WTC11 (cell line): Measurements from ENCODE around the gene FAN1. TPM values are rescaled to one million over a fixed set of nuclear protein-coding genes. Genes with fewer than 3 reads are reported as not detected.

Source experiments
- AR ChIP-seq: fragments of 250-450 bp; sonication (Bioruptor Pico); IDR thresholded peaks from 2 replicates; pipeline ENCODE4 v1.9.0; 2021; ENCODE audit warnings: mild to moderate bottlenecking
- ATF6 ChIP-seq: sonication (generic); formaldehyde crosslinking; IDR thresholded peaks from 2 replicates; pipeline ENCODE4 v1.8.1; 2023; ENCODE audit warnings: mild to moderate bottlenecking, missing genetic modification reagents
- CREB1 ChIP-seq: sonication (generic); formaldehyde crosslinking; IDR thresholded peaks from 2 replicates; pipeline ENCODE4 v1.8.0; 2023; ENCODE audit warnings: mild to moderate bottlenecking, missing genetic modification reagents
- E2F5 ChIP-seq: sonication (generic); formaldehyde crosslinking; IDR thresholded peaks from 2 replicates; pipeline ENCODE4 v1.8.1; 2022; ENCODE audit warnings: mild to moderate bottlenecking, moderate library complexity, missing genetic modification reagents
- ESRRA ChIP-seq: sonication (generic); formaldehyde crosslinking; IDR thresholded peaks from 2 replicates; pipeline ENCODE4 v1.8.1; 2022; ENCODE audit warnings: mild to moderate bottlenecking, missing genetic modification reagents, borderline replicate concordance
- ETV6 ChIP-seq: sonication (generic); formaldehyde crosslinking; IDR thresholded peaks from 2 replicates; pipeline ENCODE4 v1.8.1; 2022; ENCODE audit warnings: mild to moderate bottlenecking, missing genetic modification reagents
- FOXK1 ChIP-seq: sonication (generic); formaldehyde crosslinking; IDR thresholded peaks from 2 replicates; pipeline ENCODE4 v1.8.0; 2022; ENCODE audit warnings: mild to moderate bottlenecking, moderate library complexity, missing genetic modification reagents
- GABPB1 ChIP-seq: sonication (generic); formaldehyde crosslinking; IDR thresholded peaks from 2 replicates; pipeline ENCODE4 v1.8.1; 2023; ENCODE audit warnings: mild to moderate bottlenecking, missing genetic modification reagents
- GRHL2 ChIP-seq: fragments of 250-450 bp; sonication (Bioruptor Pico); IDR thresholded peaks from 2 replicates; pipeline ENCODE4 v1.8.0; 2022; ENCODE audit warnings: mild to moderate bottlenecking, moderate library complexity; ENCODE audit not compliant: insufficient replicate concordance, severe bottlenecking
- GTF2I ChIP-seq: fragments of 250-450 bp; sonication (Bioruptor Pico); conservative IDR thresholded peaks from 2 replicates; pipeline ENCODE4 v1.4.0; 2021; ENCODE audit warnings: mild to moderate bottlenecking
- IRF2 ChIP-seq: sonication (generic); formaldehyde crosslinking; IDR thresholded peaks from 2 replicates; pipeline ENCODE4 v1.8.0; 2022; ENCODE audit warnings: low read depth, missing genetic modification reagents, borderline replicate concordance
- MYBL2 ChIP-seq: sonication (generic); formaldehyde crosslinking; IDR thresholded peaks from 2 replicates; pipeline ENCODE4 v1.8.1; 2023; ENCODE audit warnings: mild to moderate bottlenecking, moderate library complexity, missing genetic modification reagents
- NFE2L1 ChIP-seq: sonication (generic); formaldehyde crosslinking; IDR thresholded peaks from 2 replicates; pipeline ENCODE4 v1.8.1; 2023; ENCODE audit warnings: missing genetic modification reagents
- NFYB ChIP-seq: sonication (generic); formaldehyde crosslinking; conservative IDR thresholded peaks from 2 replicates; pipeline ENCODE4 v1.8.0; 2022; ENCODE audit warnings: low read depth, missing genetic modification reagents
- SMAD3 ChIP-seq: sonication (generic); formaldehyde crosslinking; IDR thresholded peaks from 2 replicates; pipeline ENCODE4 v1.8.0; 2022; ENCODE audit warnings: missing genetic modification reagents, mild to moderate bottlenecking, borderline replicate concordance
- STAT6 ChIP-seq: sonication (generic); formaldehyde crosslinking; conservative IDR thresholded peaks from 2 replicates; pipeline ENCODE4 v1.8.1; 2023; ENCODE audit warnings: mild to moderate bottlenecking, low read depth, missing genetic modification reagents, moderate library complexity
- TEAD1 ChIP-seq: sonication (generic); formaldehyde crosslinking; IDR thresholded peaks from 2 replicates; pipeline ENCODE4 v1.8.0; 2022; ENCODE audit warnings: mild to moderate bottlenecking, missing genetic modification reagents
- TP53 ChIP-seq: sonication (generic); formaldehyde crosslinking; IDR thresholded peaks from 2 replicates; pipeline ENCODE4 v1.8.1; 2023; ENCODE audit warnings: mild to moderate bottlenecking, missing genetic modification reagents
- ZNF138 ChIP-seq: sonication (generic); formaldehyde crosslinking; conservative IDR thresholded peaks from 2 replicates; pipeline ENCODE4 v1.8.1; 2022; ENCODE audit warnings: mild to moderate bottlenecking, moderate library complexity, missing genetic modification reagents
- ZNF232 ChIP-seq: sonication (generic); formaldehyde crosslinking; IDR thresholded peaks from 2 replicates; pipeline ENCODE4 v1.8.0; 2022; ENCODE audit warnings: mild to moderate bottlenecking, missing genetic modification reagents
- ZNF423 ChIP-seq: fragments of 250-450 bp; sonication (Bioruptor Pico); IDR thresholded peaks from 2 replicates; pipeline ENCODE4 v2.1.2; 2022; ENCODE audit warnings: mild to moderate bottlenecking, moderate library complexity
- total RNA-seq: library from RNA; stranded (reverse); gene quantifications from 3 replicates; pipeline ENCODE4 v1.2.3, GENCODE V29; 2021
- TF ChIP-seq, protein P1 (sequence below): sonication (generic); formaldehyde crosslinking; IDR thresholded peaks from 2 replicates; pipeline ENCODE4 v1.8.1; 2022; ENCODE audit warnings: missing genetic modification reagents, borderline replicate concordance
- TF ChIP-seq, protein P2 (sequence below): sonication (generic); formaldehyde crosslinking; IDR thresholded peaks from 2 replicates; pipeline ENCODE4 v1.8.1; 2023; ENCODE audit warnings: mild to moderate bottlenecking, moderate library complexity, missing genetic modification reagents
- TF ChIP-seq, protein P3 (sequence below): sonication (generic); formaldehyde crosslinking; IDR thresholded peaks from 2 replicates; pipeline ENCODE4 v1.8.0; 2022; ENCODE audit warnings: mild to moderate bottlenecking, missing genetic modification reagents
- TF ChIP-seq, protein P4 (sequence below): sonication (generic); formaldehyde crosslinking; IDR thresholded peaks from 2 replicates; pipeline ENCODE4 v1.8.1; 2023; ENCODE audit warnings: mild to moderate bottlenecking, missing genetic modification reagents

FAN1 gene
- total RNA-seq, 1 experiment from 2014 or later: 22.8 TPM

- TF ChIP-seq, protein P1, sequence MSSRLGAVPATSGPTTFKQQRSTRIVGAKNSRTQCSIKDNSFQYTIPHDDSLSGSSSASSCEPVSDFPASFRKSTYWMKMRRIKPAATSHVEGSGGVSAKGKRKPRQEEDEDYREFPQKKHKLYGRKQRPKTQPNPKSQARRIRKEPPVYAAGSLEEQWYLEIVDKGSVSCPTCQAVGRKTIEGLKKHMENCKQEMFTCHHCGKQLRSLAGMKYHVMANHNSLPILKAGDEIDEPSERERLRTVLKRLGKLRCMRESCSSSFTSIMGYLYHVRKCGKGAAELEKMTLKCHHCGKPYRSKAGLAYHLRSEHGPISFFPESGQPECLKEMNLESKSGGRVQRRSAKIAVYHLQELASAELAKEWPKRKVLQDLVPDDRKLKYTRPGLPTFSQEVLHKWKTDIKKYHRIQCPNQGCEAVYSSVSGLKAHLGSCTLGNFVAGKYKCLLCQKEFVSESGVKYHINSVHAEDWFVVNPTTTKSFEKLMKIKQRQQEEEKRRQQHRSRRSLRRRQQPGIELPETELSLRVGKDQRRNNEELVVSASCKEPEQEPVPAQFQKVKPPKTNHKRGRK (CRISPR knock-in tag): 0 out of 2 replicates have a peak, but pooled peaks have one; percentile 26
- TF ChIP-seq TP53 (CRISPR knock-in tag): 0 out of 2 replicates have a peak, but pooled peaks have one; percentile 59
- TF ChIP-seq, protein P2, sequence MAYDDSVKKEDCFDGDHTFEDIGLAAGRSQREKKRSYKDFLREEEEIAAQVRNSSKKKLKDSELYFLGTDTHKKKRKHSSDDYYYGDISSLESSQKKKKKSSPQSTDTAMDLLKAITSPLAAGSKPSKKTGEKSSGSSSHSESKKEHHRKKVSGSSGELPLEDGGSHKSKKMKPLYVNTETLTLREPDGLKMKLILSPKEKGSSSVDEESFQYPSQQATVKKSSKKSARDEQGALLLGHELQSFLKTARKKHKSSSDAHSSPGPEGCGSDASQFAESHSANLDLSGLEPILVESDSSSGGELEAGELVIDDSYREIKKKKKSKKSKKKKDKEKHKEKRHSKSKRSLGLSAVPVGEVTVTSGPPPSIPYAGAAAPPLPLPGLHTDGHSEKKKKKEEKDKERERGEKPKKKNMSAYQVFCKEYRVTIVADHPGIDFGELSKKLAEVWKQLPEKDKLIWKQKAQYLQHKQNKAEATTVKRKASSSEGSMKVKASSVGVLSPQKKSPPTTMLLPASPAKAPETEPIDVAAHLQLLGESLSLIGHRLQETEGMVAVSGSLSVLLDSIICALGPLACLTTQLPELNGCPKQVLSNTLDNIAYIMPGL (CRISPR knock-in tag): peak; percentile 74; the same call in 1 of the 2 replicates
- peak; percentile 74 for TF ChIP-seq GABPB1 (CRISPR knock-in tag)
- TF ChIP-seq, protein P3, sequence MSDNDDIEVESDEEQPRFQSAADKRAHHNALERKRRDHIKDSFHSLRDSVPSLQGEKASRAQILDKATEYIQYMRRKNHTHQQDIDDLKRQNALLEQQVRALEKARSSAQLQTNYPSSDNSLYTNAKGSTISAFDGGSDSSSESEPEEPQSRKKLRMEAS (CRISPR knock-in tag): peak; percentile 93
- no peak for TF ChIP-seq NFYB
- TF ChIP-seq ZNF232 (CRISPR knock-in tag): peak; percentile 66; the same call in 1 of the 2 replicates
- TF ChIP-seq STAT6 (CRISPR knock-in tag): 0 out of 2 replicates have a peak, but pooled peaks have one; percentile 64
- TF ChIP-seq GRHL2 (CRISPR knock-in tag): no peak
- peak; percentile 82; the same call in 1 of the 2 replicates for TF ChIP-seq CREB1 (CRISPR knock-in tag)
- TF ChIP-seq SMAD3: no peak
- peak; percentile 90 for TF ChIP-seq ETV6 (CRISPR knock-in tag)
- TF ChIP-seq ESRRA (CRISPR knock-in tag): no peak
- peak; percentile 91 for TF ChIP-seq NFE2L1 (CRISPR knock-in tag)
- no peak for TF ChIP-seq GTF2I (CRISPR knock-in tag)
- TF ChIP-seq FOXK1 (CRISPR knock-in tag): peak; percentile 93
- TF ChIP-seq AR (CRISPR knock-in tag): no peak
- TF ChIP-seq TEAD1: peak; percentile 89
- TF ChIP-seq MYBL2: peak; percentile 90; the same call in 1 of the 2 replicates
- TF ChIP-seq ZNF423: peak; percentile 68
- TF ChIP-seq ATF6: no peak
- TF ChIP-seq E2F5 (CRISPR knock-in tag): peak; percentile 73; the same call in 1 of the 2 replicates
- no peak for TF ChIP-seq IRF2 (CRISPR knock-in tag)
- TF ChIP-seq ZNF138 (CRISPR knock-in tag): 0 out of 2 replicates have a peak, but pooled peaks have one; percentile 58
- TF ChIP-seq, protein P4, sequence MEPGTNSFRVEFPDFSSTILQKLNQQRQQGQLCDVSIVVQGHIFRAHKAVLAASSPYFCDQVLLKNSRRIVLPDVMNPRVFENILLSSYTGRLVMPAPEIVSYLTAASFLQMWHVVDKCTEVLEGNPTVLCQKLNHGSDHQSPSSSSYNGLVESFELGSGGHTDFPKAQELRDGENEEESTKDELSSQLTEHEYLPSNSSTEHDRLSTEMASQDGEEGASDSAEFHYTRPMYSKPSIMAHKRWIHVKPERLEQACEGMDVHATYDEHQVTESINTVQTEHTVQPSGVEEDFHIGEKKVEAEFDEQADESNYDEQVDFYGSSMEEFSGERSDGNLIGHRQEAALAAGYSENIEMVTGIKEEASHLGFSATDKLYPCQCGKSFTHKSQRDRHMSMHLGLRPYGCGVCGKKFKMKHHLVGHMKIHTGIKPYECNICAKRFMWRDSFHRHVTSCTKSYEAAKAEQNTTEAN (CRISPR knock-in tag): peak; percentile 95; the same call in 1 of the 2 replicates
Observed at GRCh38 chr15:30903497-30904187, at the start of gene FAN1 (continued).
